ENCODE measurements around the gene GRIN2A. TPM values are rescaled to one million over a fixed set of nuclear protein-coding genes. Genes with fewer than 3 reads are reported as not detected.

GRIN2A gene
- polyA plus RNA-seq, 1 donor (not counting 4 experiments of a cell fraction or from before 2014, with no cell fraction given) = 0.01 TPM

- H2AFZ ChIP-seq (ENCODE audit: control insufficient read depth, low read length) = no peak overlapping the region
- no peaks in the 10 kb centered on the region for H3K4me1 ChIP-seq (ENCODE audit: control insufficient read depth, extremely low read depth, insufficient read depth, low read length)
- no peak overlapping the region for H3K27ac ChIP-seq (ENCODE audit: control insufficient read depth, insufficient read depth, low read length)
- H3K4me3 ChIP-seq (ENCODE audit: control insufficient read depth in 2 of 3, extremely low read depth in 1 of 3, insufficient read depth in 2 of 3, low read depth in 1 of 3, low read length in 3 of 3) = no peak overlapping the region
- no peaks in the 10 kb centered on the region for H3K27me3 ChIP-seq (ENCODE audit: control insufficient read depth, extremely low read depth, insufficient read depth, low read length)
- dilution Hi-C loops (cut with MboI; ENCODE audit: extremely low pct_ligation_motif_present, low sequenced_read_pairs) = no loop called here
- H3K79me2 ChIP-seq (ENCODE audit: control insufficient read depth, insufficient read depth, low read length) = no peaks in the 10 kb centered on the region
- FAIRE-seq = no peak
- H3K36me3 ChIP-seq (ENCODE audit: control insufficient read depth in 2 of 2, extremely low read depth in 1 of 2, insufficient read depth in 2 of 2, low read length in 2 of 2) = no peaks in the 10 kb centered on the region
- no peaks in the 10 kb centered on the region for H3K9me3 ChIP-seq (ENCODE audit: control insufficient read depth, low read depth, low read length)
- no peak overlapping the region for H3K9ac ChIP-seq (ENCODE audit: control insufficient read depth, extremely low read depth, insufficient read depth, low read length)
- DNase-seq (ENCODE audit: low read depth, low spot score) = no peak
- no peaks in the 10 kb centered on the region for H4K20me1 ChIP-seq (ENCODE audit: control insufficient read depth, extremely low read depth, insufficient read depth, low read length)
- no peak overlapping the region for H3K4me2 ChIP-seq (ENCODE audit: control insufficient read depth, extremely low read depth, insufficient read depth, low read depth, low read length)
- TF ChIP-seq CTCF (optimal IDR thresholded peaks at IDR 0.05 in 1 of 3, IDR thresholded peaks at IDR 0.05 in 1 of 3, conservative IDR thresholded peaks at IDR 0.05 in 1 of 3; ENCODE audit: extremely low read depth in 1 of 3, insufficient read depth in 2 of 3, low read length in 3 of 3) = no peak
- TF ChIP-seq EZH2 (IDR thresholded peaks at IDR 0.05; ENCODE audit: low read length) = no peak
- no peaks in the 10 kb centered on the region for H3K9me1 ChIP-seq (ENCODE audit: control insufficient read depth, extremely low read depth, insufficient read depth, low read length)
Measured at GRCh38 chr16:9808210-9808609, 374.0 kb downstream of the GRIN2A start.

- no peak overlapping the region for H2AFZ ChIP-seq (ENCODE audit: control insufficient read depth, low read length)
- dilution Hi-C loops (cut with MboI; ENCODE audit: extremely low pct_ligation_motif_present, low sequenced_read_pairs) = no loop called here
Measured at GRCh38 chr16:9807302-9807701, 374.9 kb downstream of the GRIN2A start.

More at GRCh38 chr16:9807302-9807701, 374.9 kb downstream of the GRIN2A start:
- no peak for FAIRE-seq
- Histone ChIP-seq H3K9me3 (ENCODE audit: control insufficient read depth, low read depth, low read length) (no peaks in the 10 kb centered on the region), H3K4me1 (ENCODE audit: control insufficient read depth, extremely low read depth, insufficient read depth, low read length) (no peaks in the 10 kb centered on the region), H3K4me2 (ENCODE audit: control insufficient read depth, extremely low read depth, insufficient read depth, low read depth, low read length) (no peak overlapping the region), H3K36me3 (ENCODE audit: control insufficient read depth in 2 of 2, extremely low read depth in 1 of 2, insufficient read depth in 2 of 2, low read length in 2 of 2) (no peaks in the 10 kb centered on the region), H3K79me2 (ENCODE audit: control insufficient read depth, insufficient read depth, low read length) (no peaks in the 10 kb centered on the region), H3K27ac (ENCODE audit: control insufficient read depth, insufficient read depth, low read length) (no peak overlapping the region), H4K20me1 (ENCODE audit: control insufficient read depth, extremely low read depth, insufficient read depth, low read length) (no peaks in the 10 kb centered on the region), H3K27me3 (ENCODE audit: control insufficient read depth, extremely low read depth, insufficient read depth, low read length) (no peaks in the 10 kb centered on the region), H3K9ac (ENCODE audit: control insufficient read depth, extremely low read depth, insufficient read depth, low read length) (no peak overlapping the region), H3K9me1 (ENCODE audit: control insufficient read depth, extremely low read depth, insufficient read depth, low read length) (no peaks in the 10 kb centered on the region), H3K4me3 (ENCODE audit: control insufficient read depth in 2 of 3, extremely low read depth in 1 of 3, insufficient read depth in 2 of 3, low read depth in 1 of 3, low read length in 3 of 3) (no peak overlapping the region)
- DNase-seq (ENCODE audit: low read depth, low spot score) = no peak
- TF ChIP-seq EZH2 (IDR thresholded peaks at IDR 0.05; ENCODE audit: low read length) (no peak), CTCF (optimal IDR thresholded peaks at IDR 0.05 in 1 of 3, IDR thresholded peaks at IDR 0.05 in 1 of 3, conservative IDR thresholded peaks at IDR 0.05 in 1 of 3; ENCODE audit: extremely low read depth in 1 of 3, insufficient read depth in 2 of 3, low read length in 3 of 3) (no peak)

Measured in keratinocyte (primary cell).